SU-DHL-6 (cell line): Measurements from ENCODE around the gene ERC1.

Source experiments
- CTCF ChIP-seq: fragments of 200-600 bp; sonication (generic); IDR thresholded peaks from one replicate; pipeline ENCODE4 v1.5.1; 2017; ENCODE audit warnings: antibody characterized with exemption, mild to moderate bottlenecking, low read length, moderate library complexity; ENCODE audit not compliant: insufficient read depth, poor library complexity, severe bottlenecking
- EZH2phosphoT487 ChIP-seq: fragments of 200-600 bp; sonication (generic), shearing (Covaris generic); conservative IDR thresholded peaks from 2 replicates; pipeline ENCODE4 v1.6.1; 2018; ENCODE audit warnings: mild to moderate bottlenecking, antibody characterized with exemption, low read length, moderate library complexity, mixed read lengths

- no peak for TF ChIP-seq CTCF
- no peak for TF ChIP-seq EZH2phosphoT487
These were observed 171.2 kb downstream of the ERC1 start for GRCh38 chr12:1162081-1162760.
